ENCODE data around the gene NOP9.
"Not testable (repeated sequence)": the region's sequence is repeated elsewhere in the genome, so short reads cannot be mapped to it uniquely, and the experiment has no call there.

The NOP9 gene

GRCh38 chr14:24351517-24351916 lies 51.9 kb downstream of the NOP9 start:
- TF ChIP-seq CTCF (IDR thresholded peaks at IDR 0.05): no peak
- H3K27me3 ChIP-seq (ENCODE audit: control insufficient read depth, insufficient read depth, low read length): no peaks in the 10 kb centered on the region

GRCh38 chr14:24353559-24354481 lies 54.2 kb downstream of the NOP9 start:
- Histone ChIP-seq H3K4me3 (ENCODE audit: low read depth, low read length) (no peak overlapping the region), H3K36me3 (ENCODE audit: control insufficient read depth, insufficient read depth, low read length) (no peaks in the 10 kb centered on the region), H3K27ac (no peak overlapping the region), H3K9ac (no peak overlapping the region), H3K9me3 (ENCODE audit: control insufficient read depth, low read length) (no peaks in the 10 kb centered on the region), H2AFZ (no peak overlapping the region), H3K4me2 (ENCODE audit: low read length) (no peak overlapping the region), H3K27me3 (ENCODE audit: control insufficient read depth, insufficient read depth, low read length) (no peaks in the 10 kb centered on the region), H3K4me1 (no peaks in the 10 kb centered on the region), H3K79me2 (no peaks in the 10 kb centered on the region)
- TF ChIP-seq CTCF (IDR thresholded peaks at IDR 0.05): no peak

More at GRCh38 chr14:24351517-24351916, 51.9 kb downstream of the NOP9 start:
- no peak overlapping the region for H3K4me3 ChIP-seq (ENCODE audit: low read depth, low read length)
- no peak overlapping the region for H3K9ac ChIP-seq
- H3K27ac ChIP-seq: no peak overlapping the region
- no peaks in the 10 kb centered on the region for H3K4me1 ChIP-seq
- H3K79me2 ChIP-seq: no peaks in the 10 kb centered on the region
- H3K4me2 ChIP-seq (ENCODE audit: low read length): no peak overlapping the region
- no peaks in the 10 kb centered on the region for H3K36me3 ChIP-seq (ENCODE audit: control insufficient read depth, insufficient read depth, low read length)
- H3K9me3 ChIP-seq (ENCODE audit: control insufficient read depth, low read length): no peaks in the 10 kb centered on the region
- no peak overlapping the region for H2AFZ ChIP-seq

- H3K4me1 ChIP-seq; H2AFZ ChIP-seq; H3K4me3 ChIP-seq (ENCODE audit: low read depth, low read length); H3K27ac ChIP-seq; H3K79me2 ChIP-seq; H3K27me3 ChIP-seq (ENCODE audit: control insufficient read depth, insufficient read depth, low read length); H3K9ac ChIP-seq; H3K4me2 ChIP-seq (ENCODE audit: low read length); H3K36me3 ChIP-seq (ENCODE audit: control insufficient read depth, insufficient read depth, low read length); H3K9me3 ChIP-seq (ENCODE audit: control insufficient read depth, low read length): not testable (repeated sequence)
These were observed 54.8 kb downstream of the NOP9 start for GRCh38 chr14:24354482-24354825.

GRCh38 chr14:24355009-24355408 lies 55.4 kb downstream of the NOP9 start:
- Histone ChIP-seq H3K27me3 (ENCODE audit: control insufficient read depth, insufficient read depth, low read length) (no peaks in the 10 kb centered on the region), H3K4me1 (no peaks in the 10 kb centered on the region), H3K4me3 (ENCODE audit: low read depth, low read length) (no peak overlapping the region), H3K4me2 (ENCODE audit: low read length) (no peak overlapping the region), H3K79me2 (no peaks in the 10 kb centered on the region), H3K36me3 (ENCODE audit: control insufficient read depth, insufficient read depth, low read length) (no peaks in the 10 kb centered on the region), H3K27ac (no peak overlapping the region), H2AFZ (no peak overlapping the region), H3K9ac (no peak overlapping the region), H3K9me3 (ENCODE audit: control insufficient read depth, low read length) (no peaks in the 10 kb centered on the region)
- no peak for TF ChIP-seq CTCF (IDR thresholded peaks at IDR 0.05)

- no peak overlapping the region for H3K4me3 ChIP-seq (ENCODE audit: low read depth, low read length)
- H3K79me2 ChIP-seq: no peaks in the 10 kb centered on the region
- no peaks in the 10 kb centered on the region for H3K4me1 ChIP-seq
- H3K9me3 ChIP-seq (ENCODE audit: control insufficient read depth, low read length): no peaks in the 10 kb centered on the region
- no peak for TF ChIP-seq CTCF (IDR thresholded peaks at IDR 0.05)
- H3K27ac ChIP-seq: no peak overlapping the region
- no peak overlapping the region for H2AFZ ChIP-seq
- no peaks in the 10 kb centered on the region for H3K36me3 ChIP-seq (ENCODE audit: control insufficient read depth, insufficient read depth, low read length)
- H3K9ac ChIP-seq: no peak overlapping the region
- H3K4me2 ChIP-seq (ENCODE audit: low read length): no peak overlapping the region
- H3K27me3 ChIP-seq (ENCODE audit: control insufficient read depth, insufficient read depth, low read length): no peaks in the 10 kb centered on the region
These were observed 56.6 kb downstream of the NOP9 start for GRCh38 chr14:24356208-24356607.
